Measurements from ENCODE around the gene CCNI2. TPM values are rescaled to one million over a fixed set of nuclear protein-coding genes. Genes with fewer than 3 reads are reported as not detected.

CCNI2 gene
- total and polyA plus RNA-seq, 9 of the 15 experiments (the other 6 are each of a cell fraction or from before 2014, with no cell fraction given): 0.05 to 1.7 (median 0.81) TPM; not detected in 5

DNA sequence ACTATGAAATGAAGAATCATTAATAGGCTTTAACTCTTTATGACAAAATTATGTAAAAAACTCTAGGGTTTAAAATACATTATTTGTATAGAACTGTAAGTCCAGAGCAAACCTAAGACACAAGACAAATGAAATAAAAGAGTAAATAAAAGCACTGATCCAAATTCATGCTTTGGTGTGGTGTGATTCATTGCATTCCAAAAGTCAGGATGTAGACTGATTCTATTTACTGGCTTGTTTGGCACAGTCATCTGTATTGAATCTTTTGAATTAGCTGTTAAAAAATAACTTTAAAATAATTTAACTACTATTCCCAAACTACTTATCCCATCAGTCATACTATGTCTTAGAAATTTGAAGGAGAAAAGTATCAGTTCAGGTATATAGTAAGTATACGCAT, 42.4 kb upstream of the CCNI2 start:
- H3K27me3 ChIP-seq (ENCODE audit: control insufficient read depth in 2 of 2, insufficient read depth in 2 of 2, low read length in 2 of 2): no peaks in the 10 kb centered on the region
- in situ Hi-C loops (cut with MboI): no loop called here
- POLR2A ChIA-PET: interaction anchor here (1.1 kb wide), 1 partner anchor 10 kb away, joined by 5 read pairs; no protein-coding TSS in a partner anchor

More for the DNA sequence above, 42.4 kb upstream of the CCNI2 start:
- ATAC-seq (no peak), FAIRE-seq (no peak), DNase-seq (ENCODE audit: extremely low read depth in 1 of 4, low spot score in 3 of 4) (no peak)
- BruUV-seq (replicated peaks): no TSS peak
- Histone ChIP-seq H3K79me2 (ENCODE audit: control insufficient read depth, insufficient read depth, low read length) (no peaks in the 10 kb centered on the region), H3K4me3 (no peak overlapping the region), H3K4me1 (replicated peaks in 1 of 2; ENCODE audit: control insufficient read depth in 2 of 2, insufficient read depth in 2 of 2, low read length in 2 of 2) (no peaks in the 10 kb centered on the region), H2AFZ (ENCODE audit: low read depth, low read length) (no peak overlapping the region), H3K27ac (ENCODE audit: extremely low read depth, low read depth, low read length) (no peak overlapping the region), H3K9me3 (replicated peaks; ENCODE audit: control insufficient read depth, insufficient read depth, low read depth, low read length) (no peaks in the 10 kb centered on the region), H4K20me1 (replicated peaks; ENCODE audit: control insufficient read depth, insufficient read depth, low read length) (no peaks in the 10 kb centered on the region), H3K9me1 (ENCODE audit: control insufficient read depth, insufficient read depth, low read length) (no peaks in the 10 kb centered on the region), H3K4me2 (ENCODE audit: insufficient read depth, low read length) (no peak overlapping the region), H3K9ac (ENCODE audit: insufficient read depth in 1 of 2, low read depth in 2 of 2, low read length in 2 of 2) (no peak overlapping the region), H3K36me3 (ENCODE audit: control insufficient read depth, insufficient read depth, low read length) (no peaks in the 10 kb centered on the region; the same call in 2 of the 3 replicates)
- intact Hi-C loops (cut with micrococcal nuclease): no loop called here
- TF ChIP-seq ZNF436 (CRISPR knock-in tag; IDR thresholded peaks at IDR 0.05): no peak
- TF ChIP-seq PCBP1 (IDR thresholded peaks at IDR 0.05; ENCODE audit: low read depth, low read length, poor library complexity, severe bottlenecking): no peak
- TF ChIP-seq FOXJ2 (tag; IDR thresholded peaks at IDR 0.05): no peak
- TF ChIP-seq CREM (IDR thresholded peaks at IDR 0.05; ENCODE audit: low read depth): no peak
- no peak for TF ChIP-seq KLF1 (tag; IDR thresholded peaks at IDR 0.05)
- TF ChIP-seq, protein P1, sequence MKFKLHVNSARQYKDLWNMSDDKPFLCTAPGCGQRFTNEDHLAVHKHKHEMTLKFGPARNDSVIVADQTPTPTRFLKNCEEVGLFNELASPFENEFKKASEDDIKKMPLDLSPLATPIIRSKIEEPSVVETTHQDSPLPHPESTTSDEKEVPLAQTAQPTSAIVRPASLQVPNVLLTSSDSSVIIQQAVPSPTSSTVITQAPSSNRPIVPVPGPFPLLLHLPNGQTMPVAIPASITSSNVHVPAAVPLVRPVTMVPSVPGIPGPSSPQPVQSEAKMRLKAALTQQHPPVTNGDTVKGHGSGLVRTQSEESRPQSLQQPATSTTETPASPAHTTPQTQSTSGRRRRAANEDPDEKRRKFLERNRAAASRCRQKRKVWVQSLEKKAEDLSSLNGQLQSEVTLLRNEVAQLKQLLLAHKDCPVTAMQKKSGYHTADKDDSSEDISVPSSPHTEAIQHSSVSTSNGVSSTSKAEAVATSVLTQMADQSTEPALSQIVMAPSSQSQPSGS (CRISPR knock-in tag; IDR thresholded peaks at IDR 0.05): no peak
- no peak for TF ChIP-seq CREBBP (IDR thresholded peaks at IDR 0.05; ENCODE audit: low read depth, low read length)
- TF ChIP-seq ZNF24 (IDR thresholded peaks at IDR 0.05): no peak
- TF ChIP-seq HNRNPUL1 (IDR thresholded peaks at IDR 0.05; ENCODE audit: low read length): no peak
- no peak for TF ChIP-seq ZBTB1 (CRISPR knock-in tag; IDR thresholded peaks at IDR 0.05; ENCODE audit: borderline replicate concordance, low read depth)
- TF ChIP-seq STAG1 (CRISPR knock-in tag; IDR thresholded peaks at IDR 0.05; ENCODE audit: borderline replicate concordance): no peak
- TF ChIP-seq, protein P2, sequence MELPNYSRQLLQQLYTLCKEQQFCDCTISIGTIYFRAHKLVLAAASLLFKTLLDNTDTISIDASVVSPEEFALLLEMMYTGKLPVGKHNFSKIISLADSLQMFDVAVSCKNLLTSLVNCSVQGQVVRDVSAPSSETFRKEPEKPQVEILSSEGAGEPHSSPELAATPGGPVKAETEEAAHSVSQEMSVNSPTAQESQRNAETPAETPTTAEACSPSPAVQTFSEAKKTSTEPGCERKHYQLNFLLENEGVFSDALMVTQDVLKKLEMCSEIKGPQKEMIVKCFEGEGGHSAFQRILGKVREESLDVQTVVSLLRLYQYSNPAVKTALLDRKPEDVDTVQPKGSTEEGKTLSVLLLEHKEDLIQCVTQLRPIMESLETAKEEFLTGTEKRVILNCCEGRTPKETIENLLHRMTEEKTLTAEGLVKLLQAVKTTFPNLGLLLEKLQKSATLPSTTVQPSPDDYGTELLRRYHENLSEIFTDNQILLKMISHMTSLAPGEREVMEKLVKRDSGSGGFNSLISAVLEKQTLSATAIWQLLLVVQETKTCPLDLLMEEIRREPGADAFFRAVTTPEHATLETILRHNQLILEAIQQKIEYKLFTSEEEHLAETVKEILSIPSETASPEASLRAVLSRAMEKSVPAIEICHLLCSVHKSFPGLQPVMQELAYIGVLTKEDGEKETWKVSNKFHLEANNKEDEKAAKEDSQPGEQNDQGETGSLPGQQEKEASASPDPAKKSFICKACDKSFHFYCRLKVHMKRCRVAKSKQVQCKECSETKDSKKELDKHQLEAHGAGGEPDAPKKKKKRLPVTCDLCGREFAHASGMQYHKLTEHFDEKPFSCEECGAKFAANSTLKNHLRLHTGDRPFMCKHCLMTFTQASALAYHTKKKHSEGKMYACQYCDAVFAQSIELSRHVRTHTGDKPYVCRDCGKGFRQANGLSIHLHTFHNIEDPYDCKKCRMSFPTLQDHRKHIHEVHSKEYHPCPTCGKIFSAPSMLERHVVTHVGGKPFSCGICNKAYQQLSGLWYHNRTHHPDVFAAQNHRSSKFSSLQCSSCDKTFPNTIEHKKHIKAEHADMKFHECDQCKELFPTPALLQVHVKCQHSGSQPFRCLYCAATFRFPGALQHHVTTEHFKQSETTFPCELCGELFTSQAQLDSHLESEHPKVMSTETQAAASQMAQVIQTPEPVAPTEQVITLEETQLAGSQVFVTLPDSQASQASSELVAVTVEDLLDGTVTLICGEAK (IDR thresholded peaks at IDR 0.05): no peak
- TF ChIP-seq, protein P2 (CRISPR knock-in tag; IDR thresholded peaks at IDR 0.05): no peak
- TF ChIP-seq ATF7 (IDR thresholded peaks at IDR 0.05): no peak
- CTCF ChIA-PET (ENCODE audit: low intra/inter-chr PET ratio): no interaction called here
- WGBS (ENCODE audit: insufficient coverage, low coverage, missing lambda C conversion rate): 90% methylated on average over 1 of the region's 1 CpG

All from K562 (cell line).